ENCODE data around the gene PLEKHG4B.
"Not testable (repeated sequence)": the region's sequence is repeated elsewhere in the genome, so short reads cannot be mapped to it uniquely, and the experiment has no call there.

PLEKHG4B gene

DNA sequence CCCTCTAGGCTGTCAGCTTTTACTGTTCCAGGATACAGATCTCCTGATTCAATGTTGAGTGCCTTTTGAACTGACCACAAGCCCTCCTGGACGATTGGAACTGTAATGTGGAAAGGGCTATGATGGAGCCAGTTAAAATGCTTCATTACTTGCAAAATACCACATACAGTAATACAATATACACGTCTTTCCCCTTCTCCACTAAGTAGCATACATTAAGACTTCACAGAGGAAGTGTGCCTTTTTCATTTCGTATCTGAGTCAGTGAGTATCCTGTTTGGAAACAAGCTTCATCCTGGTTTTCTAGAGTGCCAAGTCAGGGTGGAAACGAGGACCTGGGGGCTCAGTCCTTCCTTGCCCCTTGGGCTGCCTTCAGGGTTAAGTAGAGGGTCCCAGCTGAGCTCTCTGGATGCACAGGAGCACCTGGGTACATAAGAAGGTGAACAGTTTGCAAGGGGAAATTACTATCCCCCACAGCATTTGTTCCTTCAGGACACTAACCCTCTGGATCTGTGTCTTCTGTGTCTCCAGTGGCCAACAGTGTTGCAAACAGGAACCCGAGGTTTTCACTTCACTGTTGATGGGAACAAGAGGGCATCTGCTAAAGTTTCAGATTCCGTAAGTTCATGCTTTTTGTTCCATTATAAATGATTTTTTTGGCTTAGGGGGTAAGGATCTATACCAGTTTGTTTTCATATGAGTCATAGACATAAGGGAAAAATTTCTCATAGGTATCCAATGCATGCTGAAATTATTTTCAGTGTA lies 131.2 kb downstream of the PLEKHG4B start:
- peak overlapping the region; percentile 12 for H3K4me3 ChIP-seq (ENCODE audit: low read length)
- H3K9ac ChIP-seq (ENCODE audit: low read depth, low read length); H3K9me3 ChIP-seq (replicated peaks; ENCODE audit: low read length); H3K27me3 ChIP-seq (ENCODE audit: control insufficient read depth, insufficient read depth, low read length): not testable (repeated sequence)
- H3K36me3 ChIP-seq (ENCODE audit: insufficient read depth, low read length) = peaks cover 38% of the 10 kb centered on the region
- H3K4me1 ChIP-seq (ENCODE audit: control insufficient read depth, insufficient read depth, low read length) = peaks cover 28% of the 10 kb centered on the region
- H3K4me2 ChIP-seq (ENCODE audit: low read length) = peak overlapping the region; percentile 53

DNA sequence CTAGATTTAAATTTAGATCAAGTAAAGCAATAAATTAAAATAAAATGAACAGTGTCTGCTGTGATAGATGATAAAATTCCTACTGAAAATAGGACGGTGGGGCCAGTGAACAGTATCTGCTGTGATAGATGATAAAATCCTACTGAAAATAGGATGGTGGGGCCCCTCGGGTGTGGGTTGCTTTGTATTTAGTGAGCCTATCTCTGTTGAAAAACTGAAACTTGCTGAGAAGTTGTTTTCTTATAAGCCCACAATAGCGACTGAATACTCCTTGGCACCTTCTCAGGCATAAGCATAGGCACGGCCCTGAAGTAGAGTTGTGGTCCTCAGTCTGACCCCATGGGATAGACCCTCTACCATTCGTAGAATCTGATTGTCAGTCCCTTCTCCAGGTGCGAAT lies 131.8 kb downstream of the PLEKHG4B start:
- Histone ChIP-seq H3K9me3 (replicated peaks; ENCODE audit: low read length) (no peaks in the 10 kb centered on the region), H3K4me2 (ENCODE audit: low read length) (no peak overlapping the region), H3K4me1 (ENCODE audit: control insufficient read depth, insufficient read depth, low read length) (peaks cover 28% of the 10 kb centered on the region), H3K27me3 (ENCODE audit: control insufficient read depth, insufficient read depth, low read length) (no peaks in the 10 kb centered on the region), H3K9ac (ENCODE audit: low read depth, low read length) (no peak overlapping the region), H3K36me3 (ENCODE audit: insufficient read depth, low read length) (peaks cover 44% of the 10 kb centered on the region), H3K4me3 (ENCODE audit: low read length) (no peak overlapping the region)

- H3K27me3 ChIP-seq (ENCODE audit: control insufficient read depth, insufficient read depth, low read length) = no peaks in the 10 kb centered on the region
- no peak overlapping the region for H3K4me3 ChIP-seq (ENCODE audit: low read length)
- peaks cover 21% of the 10 kb centered on the region for H3K4me1 ChIP-seq (ENCODE audit: control insufficient read depth, insufficient read depth, low read length)
- peaks cover 56% of the 10 kb centered on the region for H3K36me3 ChIP-seq (ENCODE audit: insufficient read depth, low read length)
- H3K4me2 ChIP-seq (ENCODE audit: low read length) = no peak overlapping the region
- no peaks in the 10 kb centered on the region for H3K9me3 ChIP-seq (replicated peaks; ENCODE audit: low read length)
- H3K9ac ChIP-seq (ENCODE audit: low read depth, low read length) = no peak overlapping the region
Observed at GRCh38 chr5:225334-225733, 133.4 kb downstream of the PLEKHG4B start.

DNA sequence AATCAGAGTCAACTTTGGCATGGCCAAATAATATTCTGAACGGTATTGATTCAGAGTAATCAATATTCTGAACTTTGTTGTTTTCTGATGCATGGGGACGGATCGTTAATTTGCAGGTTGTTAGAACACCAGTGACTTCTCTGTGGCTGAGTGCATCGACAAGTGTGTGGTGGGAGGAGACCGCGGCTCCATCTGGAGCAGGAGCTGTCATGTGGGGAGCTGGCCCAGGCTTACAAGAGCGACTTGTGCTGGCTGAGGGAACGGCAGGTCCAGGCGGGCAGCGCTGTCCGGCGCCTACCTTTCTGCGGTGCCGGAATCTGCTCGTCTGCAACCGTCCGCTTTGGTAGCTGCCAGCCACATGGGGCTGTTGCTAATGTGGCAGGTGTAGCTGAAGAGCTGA lies 135.4 kb downstream of the PLEKHG4B start:
- Histone ChIP-seq H3K36me3 (ENCODE audit: insufficient read depth, low read length) (peaks cover 72% of the 10 kb centered on the region), H3K4me1 (ENCODE audit: control insufficient read depth, insufficient read depth, low read length) (peaks cover 14% of the 10 kb centered on the region)
- not testable (repeated sequence) for H3K9ac ChIP-seq (ENCODE audit: low read depth, low read length); H3K9me3 ChIP-seq (replicated peaks; ENCODE audit: low read length); H3K27me3 ChIP-seq (ENCODE audit: control insufficient read depth, insufficient read depth, low read length); H3K4me3 ChIP-seq (ENCODE audit: low read length); H3K4me2 ChIP-seq (ENCODE audit: low read length)

- H3K9ac ChIP-seq (ENCODE audit: low read depth, low read length) = no peak overlapping the region
- no peak overlapping the region for H3K4me2 ChIP-seq (ENCODE audit: low read length)
- H3K9me3 ChIP-seq (replicated peaks; ENCODE audit: low read length) = no peaks in the 10 kb centered on the region
- peaks cover 74% of the 10 kb centered on the region for H3K36me3 ChIP-seq (ENCODE audit: insufficient read depth, low read length)
- no peaks in the 10 kb centered on the region for H3K27me3 ChIP-seq (ENCODE audit: control insufficient read depth, insufficient read depth, low read length)
- H3K4me1 ChIP-seq (ENCODE audit: control insufficient read depth, insufficient read depth, low read length) = peaks cover 1% of the 10 kb centered on the region
- no peak overlapping the region for H3K4me3 ChIP-seq (ENCODE audit: low read length)
Observed at GRCh38 chr5:228886-229285, 136.9 kb downstream of the PLEKHG4B start.

DNA sequence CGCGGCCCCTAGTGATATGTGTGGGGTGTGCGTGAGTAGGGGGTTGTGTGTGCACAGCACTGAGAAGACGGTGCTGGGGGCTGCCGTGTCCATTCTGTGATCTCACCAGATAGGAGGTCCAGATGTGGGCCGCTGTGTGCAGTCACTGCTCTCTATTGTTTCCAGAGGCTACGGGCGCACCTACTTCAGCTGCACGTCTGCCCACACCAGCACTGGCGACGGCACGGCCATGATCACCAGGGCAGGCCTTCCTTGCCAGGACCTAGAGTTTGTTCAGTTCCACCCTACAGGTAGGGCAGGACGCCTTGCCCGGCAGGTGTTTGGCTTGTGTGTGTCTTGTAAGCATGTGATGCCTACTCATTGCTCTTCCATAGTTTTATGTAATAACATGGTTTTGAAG lies 138.7 kb downstream of the PLEKHG4B start:
- Histone ChIP-seq H3K4me3 (ENCODE audit: low read length) (no peak overlapping the region), H3K4me1 (ENCODE audit: control insufficient read depth, insufficient read depth, low read length) (no peaks in the 10 kb centered on the region), H3K36me3 (ENCODE audit: insufficient read depth, low read length) (peaks cover 68% of the 10 kb centered on the region), H3K4me2 (ENCODE audit: low read length) (no peak overlapping the region), H3K9ac (ENCODE audit: low read depth, low read length) (no peak overlapping the region), H3K9me3 (replicated peaks; ENCODE audit: low read length) (no peaks in the 10 kb centered on the region), H3K27me3 (ENCODE audit: control insufficient read depth, insufficient read depth, low read length) (no peaks in the 10 kb centered on the region)

DNA sequence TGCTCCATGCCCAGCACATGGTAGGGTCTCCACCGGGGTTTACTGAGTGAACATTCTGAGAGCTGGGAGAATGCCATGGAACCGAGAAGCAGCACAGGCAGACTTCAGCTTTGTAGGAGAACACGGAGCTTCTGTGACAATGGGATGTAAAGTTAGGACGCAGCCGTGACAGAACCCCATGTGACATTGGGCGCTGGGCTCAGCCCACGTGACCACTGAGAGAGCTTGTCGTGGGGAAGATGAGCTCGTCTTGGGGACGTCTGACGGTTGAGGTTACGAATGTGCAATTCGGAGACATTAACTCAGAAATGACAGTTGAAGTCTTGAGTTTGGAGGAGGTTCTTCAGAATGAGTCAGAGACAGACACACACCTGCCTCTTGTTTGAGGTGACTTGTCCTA lies 139.7 kb downstream of the PLEKHG4B start:
- H3K4me3 ChIP-seq (ENCODE audit: low read length) = no peak overlapping the region
- H3K36me3 ChIP-seq (ENCODE audit: insufficient read depth, low read length) = peaks cover 60% of the 10 kb centered on the region
- no peaks in the 10 kb centered on the region for H3K27me3 ChIP-seq (ENCODE audit: control insufficient read depth, insufficient read depth, low read length)
- H3K4me1 ChIP-seq (ENCODE audit: control insufficient read depth, insufficient read depth, low read length) = no peaks in the 10 kb centered on the region
- no peak overlapping the region for H3K9ac ChIP-seq (ENCODE audit: low read depth, low read length)
- H3K9me3 ChIP-seq (replicated peaks; ENCODE audit: low read length) = no peaks in the 10 kb centered on the region
- no peak overlapping the region for H3K4me2 ChIP-seq (ENCODE audit: low read length)

GRCh38 chr5:233426-233825 lies 141.5 kb downstream of the PLEKHG4B start:
- not testable (repeated sequence) for H3K27me3 ChIP-seq (ENCODE audit: control insufficient read depth, insufficient read depth, low read length); H3K4me1 ChIP-seq (ENCODE audit: control insufficient read depth, insufficient read depth, low read length); H3K9me3 ChIP-seq (replicated peaks; ENCODE audit: low read length); H3K4me3 ChIP-seq (ENCODE audit: low read length); H3K9ac ChIP-seq (ENCODE audit: low read depth, low read length); H3K4me2 ChIP-seq (ENCODE audit: low read length)
- peaks cover 48% of the 10 kb centered on the region for H3K36me3 ChIP-seq (ENCODE audit: insufficient read depth, low read length)

GRCh38 chr5:234450-234849 lies 142.5 kb downstream of the PLEKHG4B start:
- no peaks in the 10 kb centered on the region for H3K27me3 ChIP-seq (ENCODE audit: control insufficient read depth, insufficient read depth, low read length)
- H3K9me3 ChIP-seq (replicated peaks; ENCODE audit: low read length) = no peaks in the 10 kb centered on the region
- H3K4me1 ChIP-seq (ENCODE audit: control insufficient read depth, insufficient read depth, low read length) = no peaks in the 10 kb centered on the region
- peaks cover 41% of the 10 kb centered on the region for H3K36me3 ChIP-seq (ENCODE audit: insufficient read depth, low read length)
- H3K4me3 ChIP-seq (ENCODE audit: low read length) = no peak overlapping the region
- no peak overlapping the region for H3K4me2 ChIP-seq (ENCODE audit: low read length)
- H3K9ac ChIP-seq (ENCODE audit: low read depth, low read length) = no peak overlapping the region

DNA sequence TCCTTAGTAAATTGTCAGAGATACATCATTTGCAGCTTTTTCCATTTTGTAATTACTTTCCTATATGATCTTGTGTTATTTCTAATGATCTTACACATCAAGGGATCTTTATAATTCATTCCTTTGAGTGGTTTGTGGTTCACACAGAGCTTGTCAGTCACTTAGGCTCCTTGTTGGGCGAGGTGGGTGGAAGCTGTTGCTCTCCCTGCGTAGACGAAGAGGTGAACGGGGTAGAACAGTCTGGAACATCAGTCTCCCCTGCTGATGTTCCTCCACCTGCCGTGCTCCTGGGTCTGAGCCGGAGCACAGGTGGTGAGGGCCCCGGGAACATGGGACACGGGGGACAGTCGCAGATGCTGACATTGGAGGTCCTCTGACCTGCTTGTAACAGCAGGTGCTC lies 143.6 kb downstream of the PLEKHG4B start:
- peaks cover 38% of the 10 kb centered on the region for H3K36me3 ChIP-seq (ENCODE audit: insufficient read depth, low read length)
- not testable (repeated sequence) for H3K4me2 ChIP-seq (ENCODE audit: low read length); H3K4me3 ChIP-seq (ENCODE audit: low read length); H3K27me3 ChIP-seq (ENCODE audit: control insufficient read depth, insufficient read depth, low read length); H3K9me3 ChIP-seq (replicated peaks; ENCODE audit: low read length); H3K9ac ChIP-seq (ENCODE audit: low read depth, low read length); H3K4me1 ChIP-seq (ENCODE audit: control insufficient read depth, insufficient read depth, low read length)

DNA sequence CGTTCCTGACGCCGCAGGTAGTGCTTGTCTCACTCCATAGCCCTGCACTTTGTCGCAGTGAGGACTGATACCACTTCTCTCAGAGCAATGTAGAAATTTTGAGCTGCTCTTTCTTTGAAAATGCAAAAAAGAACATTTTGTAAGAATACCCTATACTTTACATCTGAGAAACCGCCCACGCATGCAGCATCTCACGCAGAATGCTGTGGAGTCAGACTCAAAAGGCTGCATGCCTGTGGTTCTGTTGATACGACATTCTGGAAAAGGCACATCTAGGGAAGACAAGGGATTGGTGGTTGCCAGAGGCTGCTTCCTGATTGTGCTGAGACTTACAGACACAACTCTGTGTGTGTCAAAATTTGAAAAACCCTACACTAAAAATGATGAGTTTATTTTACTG lies 146.0 kb downstream of the PLEKHG4B start:
- H3K4me2 ChIP-seq (ENCODE audit: low read length); H3K9me3 ChIP-seq (replicated peaks; ENCODE audit: low read length); H3K9ac ChIP-seq (ENCODE audit: low read depth, low read length); H3K27me3 ChIP-seq (ENCODE audit: control insufficient read depth, insufficient read depth, low read length); H3K4me3 ChIP-seq (ENCODE audit: low read length); H3K4me1 ChIP-seq (ENCODE audit: control insufficient read depth, insufficient read depth, low read length): not testable (repeated sequence)
- peaks cover 36% of the 10 kb centered on the region for H3K36me3 ChIP-seq (ENCODE audit: insufficient read depth, low read length)
